CD14-positive monocyte (primary cell): ENCODE results near the gene FEM1A. TPM values are rescaled to one million over a fixed set of nuclear protein-coding genes. Genes with fewer than 3 reads are reported as not detected.
A peak's percentile ranks its signal among the peaks of the same experiment; 100 is the strongest.

ENCODE experiments used
- DNase-seq, 3 donors: peaks; one replicate each; pipeline ENCODE4 v3.0.0-alpha.2; 2011 to 2022
- H2AFZ ChIP-seq: 2 replicates; pipeline ENCODE4 v1.6.0; 2012; ENCODE audit warnings: mild to moderate bottlenecking, low read depth, low read length, inconsistent platforms; ENCODE audit not compliant: insufficient read depth, poor library complexity, severe bottlenecking
- H3K27ac ChIP-seq, 2 donors: 1 replicate in 1 of 2; 2 replicates in 1 of 2; pipeline ENCODE4 v1.5.1; 2012 to 2013; ENCODE audit warnings: low read length in 2 of 2, control low read depth in 1 of 2, inconsistent platforms in 1 of 2, low read depth in 1 of 2, mild to moderate bottlenecking in 1 of 2
- H3K27me3 ChIP-seq, 2 donors: one replicate each; pipeline versions ENCODE4 v1.6.0 to v1.6.1; 2011 to 2013; ENCODE audit warnings: low read length in 2 of 2; ENCODE audit not compliant: control insufficient read depth in 2 of 2, insufficient read depth in 2 of 2
- H3K36me3 ChIP-seq, 2 donors: replicated peaks in 1 of 2; 1 replicate in 1 of 2; 2 replicates in 1 of 2; pipeline versions ENCODE4 v1.5.1 to v1.6.1; 2012 to 2013; ENCODE audit warnings: low read length in 2 of 2, control low read depth in 1 of 2, inconsistent platforms in 1 of 2, mild to moderate bottlenecking in 1 of 2; ENCODE audit not compliant: insufficient read depth in 2 of 2, control insufficient read depth in 1 of 2
- H3K4me1 ChIP-seq, 2 donors: 1 replicate in 1 of 2; 2 replicates in 1 of 2; pipeline versions ENCODE4 v1.5.1 to v1.6.1; 2012 to 2013; ENCODE audit warnings: low read length in 2 of 2, control low read depth in 1 of 2, inconsistent platforms in 1 of 2, mild to moderate bottlenecking in 1 of 2, moderate library complexity in 1 of 2; ENCODE audit not compliant: insufficient read depth in 2 of 2, control insufficient read depth in 1 of 2
- H3K4me2 ChIP-seq: replicated peaks from 2 replicates; pipeline ENCODE3; 2012; ENCODE audit warnings: low read length, moderate library complexity, mild to moderate bottlenecking; ENCODE audit not compliant: poor library complexity, severe bottlenecking; ENCODE audit errors: extremely low read depth
- H3K4me3 ChIP-seq, 3 experiments: fragments of 200-600 bp in 1 of 3; sonication (generic) in 1 of 3; replicated peaks in 1 of 3; 1 replicate in 2 of 3; 2 replicates in 1 of 3; pipeline ENCODE4 v1.5.1; 2011 to 2013; ENCODE audit warnings: low read length in 3 of 3, mild to moderate bottlenecking in 3 of 3, control low read depth in 2 of 3, low read depth in 2 of 3, inconsistent platforms in 1 of 3, moderate library complexity in 1 of 3
- H3K79me2 ChIP-seq: 2 replicates; pipeline ENCODE4 v1.6.0; 2012; ENCODE audit warnings: mild to moderate bottlenecking, control low read depth, inconsistent platforms, low read length, moderate library complexity; ENCODE audit not compliant: insufficient read depth
- H3K9ac ChIP-seq: 2 replicates; pipeline ENCODE4 v1.6.0; 2017; ENCODE audit warnings: low read length, mild to moderate bottlenecking; ENCODE audit not compliant: insufficient read depth, poor library complexity, severe bottlenecking
- H3K9me3 ChIP-seq, 2 donors: replicated peaks in 1 of 2; 1 replicate in 1 of 2; 2 replicates in 1 of 2; pipeline versions ENCODE4 v1.5.1 to v1.6.1; 2012 to 2013; ENCODE audit warnings: low read length in 2 of 2, control low read depth in 1 of 2; ENCODE audit not compliant: control insufficient read depth in 1 of 2, insufficient read depth in 1 of 2
- H4K20me1 ChIP-seq: 2 replicates; pipeline ENCODE4 v1.6.0; 2012; ENCODE audit warnings: mild to moderate bottlenecking, low read length, control low read depth, moderate library complexity; ENCODE audit not compliant: insufficient read depth
- H3K27ac Mint-ChIP-seq, 7 donors: one replicate each; pipeline ENCODE4 v1.8.0; 2020; ENCODE audit warnings: mild to moderate bottlenecking in 7 of 7, mixed read lengths in 7 of 7, moderate library complexity in 6 of 7, inconsistent platforms in 2 of 7
- H3K27me3 Mint-ChIP-seq, 3 donors: one replicate each; pipeline ENCODE4 v1.8.0; 2021 to 2022; ENCODE audit warnings: low read depth in 3 of 3, mild to moderate bottlenecking in 3 of 3, mixed read lengths in 3 of 3, moderate library complexity in 3 of 3, inconsistent platforms in 1 of 3
- H3K36me3 Mint-ChIP-seq, 2 donors: one replicate each; pipeline ENCODE4 v1.8.0; 2020; ENCODE audit warnings: mixed read lengths in 2 of 2, inconsistent platforms in 1 of 2, mild to moderate bottlenecking in 1 of 2
- H3K4me1 Mint-ChIP-seq: one replicate; pipeline ENCODE4 v1.8.0; 2020; ENCODE audit warnings: mild to moderate bottlenecking, mixed read lengths
- H3K4me3 Mint-ChIP-seq, 2 donors: one replicate each; pipeline ENCODE4 v1.8.0; 2020; ENCODE audit warnings: mild to moderate bottlenecking in 2 of 2, mixed read lengths in 2 of 2, moderate library complexity in 1 of 2
- H3K9me3 Mint-ChIP-seq, 7 donors: one replicate each; pipeline ENCODE4 v1.8.0; 2020 to 2022; ENCODE audit warnings: mixed read lengths in 7 of 7, mild to moderate bottlenecking in 6 of 7, moderate library complexity in 6 of 7, inconsistent platforms in 2 of 7
- CTCF ChIP-seq: fragments of 200-600 bp; IDR thresholded peaks from one replicate; pipeline ENCODE4 v1.8.0; 2022; ENCODE audit warnings: antibody characterized with exemption, mild to moderate bottlenecking
- WGBS: methylation state at CpG from one replicate; pipeline ENCODE4 v1.1.5; 2013; ENCODE audit warnings: missing lambda C conversion rate; ENCODE audit not compliant: insufficient coverage; 5-methylcytosine and 5-hydroxymethylcytosine counted together
- intact Hi-C, 2 donors: fragments of 100-400 bp; cut with micrococcal nuclease; formaldehyde crosslinking; loops; one replicate each; pipeline versions ENCODE4 v1.15.0 to v1.15.1; 2023
- polyA plus RNA-seq, 3 donors: library from polyadenylated mRNA; depleted of rRNA in 1 of 3; unstranded in 2 of 3; stranded (reverse) in 1 of 3; fragments of 300-500 nt in 2 of 3; fragments of >200 nt in 1 of 3; fragmentation: Illumina TruSeq in 2 of 3; gene quantifications; 1 replicate in 2 of 3; 2 replicates in 1 of 3; pipeline ENCODE4 v1.2.3, GENCODE V29; 2012 to 2021

FEM1A gene
- polyA plus RNA-seq, 3 donors = 2.1 to 4.2 (median 2.4) TPM

GRCh38 chr19:4832776-4833175, 41.2 kb downstream of the FEM1A start:
- TF ChIP-seq CTCF = no peak
- Histone ChIP-seq H3K4me1 (peaks cover 37% of the 10 kb centered on the region in 2 donors), H3K9ac (no peak overlapping the region), H2AFZ (no peak overlapping the region), H4K20me1 (peaks cover 30% of the 10 kb centered on the region), H3K27me3 (no peaks in the 10 kb centered on the region), H3K9me3 (no peaks in the 10 kb centered on the region), H3K4me3 (no peak overlapping the region), H3K79me2 (peaks cover 40% of the 10 kb centered on the region), H3K4me2 (no peak overlapping the region), H3K36me3 (peaks cover 0 to 8% of the 10 kb centered on the region in 2 donors), H3K27ac (no peak overlapping the region)
- intact Hi-C loops = loop anchor here in 1 of 2 donors (5.0 kb wide), 1 partner anchor 35 kb away; the partner anchor contains the start of gene PLIN3
- Mint-ChIP-seq H3K27me3 (peaks cover 0 to 8% (median 0%) of the 10 kb centered on the region in 3 donors), H3K27ac (peak overlapping the region in 5 of 7 donors; percentile 23 to 97 (median 70)), H3K4me3 (no peak overlapping the region), H3K4me1 (peaks cover 31% of the 10 kb centered on the region), H3K36me3 (peaks cover 9 to 10% of the 10 kb centered on the region in 2 donors), H3K9me3 (no peaks in the 10 kb centered on the region)
- DNase-seq = no peak
- WGBS = no CpG with 5 or more reads among the region's 5 CpGs

GRCh38 chr19:4839192-4839591, 47.7 kb downstream of the FEM1A start:
- peaks cover 29 to 46% of the 10 kb centered on the region in 2 donors for H3K36me3 ChIP-seq
- peaks cover 48 to 67% of the 10 kb centered on the region in 2 donors for H3K36me3 Mint-ChIP-seq
- no peak for TF ChIP-seq CTCF
- H3K27me3 ChIP-seq = no peaks in the 10 kb centered on the region
- no peaks in the 10 kb centered on the region for H3K9me3 ChIP-seq
- no peak for DNase-seq
- H3K9ac ChIP-seq = no peak overlapping the region
- H3K27ac ChIP-seq = no peak overlapping the region
- H3K4me3 ChIP-seq = no peak overlapping the region
- peaks cover 0 to 2% (median 0%) of the 10 kb centered on the region in 7 donors for H3K9me3 Mint-ChIP-seq
- no peak overlapping the region for H2AFZ ChIP-seq
- H3K4me3 Mint-ChIP-seq = no peak overlapping the region
- H3K79me2 ChIP-seq = no peaks in the 10 kb centered on the region
- no peak overlapping the region for H3K4me2 ChIP-seq
- 97% methylated on average over 13 of the region's 17 CpGs for WGBS
- peaks cover 36 to 41% of the 10 kb centered on the region in 2 donors for H3K4me1 ChIP-seq
- peaks cover 0 to 3% (median 0%) of the 10 kb centered on the region in 3 donors for H3K27me3 Mint-ChIP-seq
- peaks cover 35% of the 10 kb centered on the region for H3K4me1 Mint-ChIP-seq
- H3K27ac Mint-ChIP-seq = peak overlapping the region in 5 of 7 donors; percentile 37 to 94 (median 82)
- peaks cover 5% of the 10 kb centered on the region for H4K20me1 ChIP-seq
- intact Hi-C loops = no loop called here
